SJSA1 (cell line): Measurements from ENCODE around the gene TNNI3K. TPM values are rescaled to one million over a fixed set of nuclear protein-coding genes. Genes with fewer than 3 reads are reported as not detected.
A peak's percentile ranks its signal among the peaks of the same experiment; 100 is the strongest.

Experiments
- DNase-seq, 2 experiments: peaks; one replicate each; pipeline ENCODE4 v3.0.0-alpha.2; 2015 to 2020; ENCODE audit warnings: low spot score in 2 of 2, low read depth in 1 of 2
- H3K27ac ChIP-seq: fragments of 250-450 bp; sonication (Bioruptor Pico); 2 replicates; pipeline ENCODE4 v1.5.1; 2020; ENCODE audit warnings: mild to moderate bottlenecking, moderate library complexity
- H3K27me3 ChIP-seq: fragments of 250-450 bp; sonication (Bioruptor Pico); replicated peaks from 2 replicates; pipeline ENCODE4 v1.5.1; 2020; ENCODE audit warnings: mild to moderate bottlenecking, moderate library complexity
- H3K36me3 ChIP-seq: fragments of 250-450 bp; sonication (Bioruptor Pico); 2 replicates; pipeline ENCODE4 v1.5.1; 2020; ENCODE audit warnings: mild to moderate bottlenecking
- H3K4me1 ChIP-seq: fragments of 250-450 bp; sonication (Bioruptor Pico); replicated peaks from 2 replicates; pipeline ENCODE4 v1.6.1; 2021; ENCODE audit warnings: mild to moderate bottlenecking
- H3K4me3 ChIP-seq: fragments of 250-450 bp; sonication (Bioruptor Pico); 2 replicates; pipeline ENCODE4 v1.5.1; 2020; ENCODE audit warnings: mild to moderate bottlenecking
- H3K9me3 ChIP-seq: fragments of 250-450 bp; sonication (Bioruptor Pico); replicated peaks from 2 replicates; pipeline ENCODE4 v1.5.1; 2020; ENCODE audit warnings: mild to moderate bottlenecking
- total RNA-seq: library from RNA; depleted of rRNA; stranded (reverse); fragments of >200 nt; shearing (Covaris generic); gene quantifications from 2 replicates; pipeline ENCODE4 v1.2.3, GENCODE V29; 2014

TNNI3K gene
- total RNA-seq, 1 experiment from 2014 or later, result not detected

DNA sequence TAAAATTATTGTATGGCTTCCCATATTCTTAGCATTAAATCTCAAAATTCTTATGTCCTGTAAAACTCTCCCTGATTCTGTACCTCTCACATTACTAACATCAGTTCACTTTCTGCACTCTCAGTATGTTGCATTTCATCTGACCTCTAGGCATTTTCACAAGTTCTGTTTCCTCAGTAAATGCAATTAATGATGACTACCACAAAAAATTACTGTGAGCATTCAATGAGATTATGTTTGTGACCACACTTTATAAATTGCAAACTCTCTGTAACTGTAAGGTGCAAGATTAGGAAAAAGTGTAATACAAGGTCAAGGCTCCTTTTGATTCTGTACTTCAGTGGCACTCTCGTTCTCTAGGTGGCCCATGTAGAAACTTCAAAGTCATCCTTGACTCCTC, 216.8 kb downstream of the TNNI3K start:
- Histone ChIP-seq H3K9me3 (no peaks in the 10 kb centered on the region; the same call in 1 of the 2 replicates), H3K4me3 (no peak overlapping the region), H3K27me3 (no peaks in the 10 kb centered on the region), H3K4me1 (no peaks in the 10 kb centered on the region), H3K27ac (no peak overlapping the region), H3K36me3 (no peaks in the 10 kb centered on the region)
- no peak for DNase-seq

DNA sequence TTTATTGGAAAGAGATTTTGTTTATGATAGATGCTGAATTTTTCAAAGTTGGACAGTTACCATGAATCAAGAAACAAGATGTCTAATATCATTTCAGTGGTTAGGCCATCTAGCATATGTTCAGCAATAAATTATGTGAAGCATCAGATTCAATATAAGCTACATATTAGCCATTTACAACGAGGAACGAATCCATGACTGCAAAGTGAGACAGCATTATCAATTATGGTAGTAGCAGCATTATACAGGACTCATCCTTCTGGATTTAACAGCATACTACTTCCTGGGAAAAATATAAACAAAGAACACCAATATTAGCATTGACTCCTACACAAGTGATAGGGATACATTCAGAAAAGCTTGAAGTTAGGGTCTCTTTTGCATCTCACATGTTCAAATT, 218.1 kb downstream of the TNNI3K start:
- no peak overlapping the region for H3K27ac ChIP-seq
- H3K9me3 ChIP-seq, result no peaks in the 10 kb centered on the region; the same call in 1 of the 2 replicates
- no peak for DNase-seq
- H3K4me3 ChIP-seq, result no peak overlapping the region
- no peaks in the 10 kb centered on the region for H3K36me3 ChIP-seq
- no peaks in the 10 kb centered on the region for H3K4me1 ChIP-seq
- no peaks in the 10 kb centered on the region for H3K27me3 ChIP-seq

DNA sequence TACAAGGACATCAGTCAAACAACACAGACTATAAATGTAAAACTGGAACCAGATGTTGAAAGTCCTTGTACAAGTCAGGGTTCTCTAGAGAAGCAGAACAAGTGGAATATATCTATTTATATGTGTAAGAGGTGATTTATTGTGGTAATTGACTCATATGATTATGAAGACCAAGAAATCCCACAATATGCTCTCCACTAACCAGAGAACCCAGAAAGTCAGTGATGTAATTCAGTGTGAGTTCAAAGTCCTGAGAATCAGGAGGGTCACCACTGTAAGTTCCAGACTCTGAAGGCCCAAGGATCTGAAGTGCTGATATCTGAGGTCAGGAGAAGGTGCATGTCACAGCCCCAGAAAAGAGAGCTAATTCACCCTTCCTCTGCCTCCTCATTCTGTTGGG, 220.2 kb downstream of the TNNI3K start:
- no peak for DNase-seq
- H3K4me3 ChIP-seq, result no peak overlapping the region

DNA sequence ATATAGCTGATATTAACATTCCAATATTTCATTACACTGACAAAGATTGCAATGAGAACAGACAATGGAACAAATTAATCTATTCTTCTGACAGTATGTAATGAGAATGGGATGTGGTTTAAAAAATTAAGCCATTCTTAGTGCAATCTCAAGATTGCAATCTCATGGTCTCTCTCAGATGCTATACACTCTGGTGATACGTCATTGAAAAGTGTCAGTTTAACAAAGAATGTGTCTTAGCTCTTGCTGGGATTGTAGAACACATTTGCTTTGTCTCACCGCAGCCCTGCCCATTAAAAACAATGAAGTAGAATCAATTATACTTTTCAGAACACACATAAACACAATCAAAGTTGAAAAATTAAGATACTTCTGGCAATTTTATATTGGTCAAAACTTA, 222.1 kb downstream of the TNNI3K start:
- H3K27ac ChIP-seq, result no peak overlapping the region
- no peaks in the 10 kb centered on the region for H3K9me3 ChIP-seq
- no peak overlapping the region for H3K4me3 ChIP-seq
- H3K36me3 ChIP-seq, result no peaks in the 10 kb centered on the region
- no peak for DNase-seq
- 0 out of 2 replicates have a peak, but pooled peaks cover 3% of the 10 kb centered on the region for H3K27me3 ChIP-seq
- no peaks in the 10 kb centered on the region for H3K4me1 ChIP-seq

More for the DNA sequence above, 220.2 kb downstream of the TNNI3K start:
- no peaks in the 10 kb centered on the region for H3K4me1 ChIP-seq
- no peaks in the 10 kb centered on the region for H3K27me3 ChIP-seq
- H3K27ac ChIP-seq, result no peak overlapping the region
- no peaks in the 10 kb centered on the region; the same call in 1 of the 2 replicates for H3K9me3 ChIP-seq
- no peaks in the 10 kb centered on the region for H3K36me3 ChIP-seq

DNA sequence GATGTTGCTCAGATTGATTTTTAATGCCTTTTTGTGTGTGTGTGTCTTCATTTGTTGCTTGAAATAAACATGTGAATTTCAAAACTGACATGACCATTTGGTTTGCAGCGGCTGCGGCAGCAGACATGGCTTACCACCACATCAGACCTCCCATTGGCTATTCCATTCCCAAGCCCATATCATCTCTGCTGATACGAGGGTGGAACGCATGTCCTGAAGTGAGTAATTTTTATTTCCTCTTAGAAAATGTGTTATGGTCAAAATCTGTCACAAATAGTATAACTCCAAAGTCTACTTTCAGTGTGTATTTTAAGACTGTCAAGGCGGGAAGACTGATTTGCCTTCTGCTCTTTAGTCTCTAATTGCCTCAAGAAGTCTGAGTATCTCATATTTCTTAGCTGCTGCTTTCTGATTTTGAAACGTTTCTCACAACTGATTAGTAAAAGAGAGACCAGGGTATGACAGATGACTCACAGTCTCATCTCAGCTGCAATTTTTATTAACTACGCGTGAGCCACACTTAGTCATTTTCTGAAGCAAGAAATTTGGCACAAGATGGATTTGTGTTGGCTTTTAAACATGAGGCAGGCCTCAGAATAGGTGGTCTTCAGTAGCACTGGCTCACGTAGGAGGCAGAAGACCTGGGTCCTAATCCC, 228.3 kb downstream of the TNNI3K start:
- 0 out of 2 replicates have a peak, but pooled peaks cover 3% of the 10 kb centered on the region for H3K27me3 ChIP-seq
- no peaks in the 10 kb centered on the region for H3K36me3 ChIP-seq
- no peaks in the 10 kb centered on the region for H3K4me1 ChIP-seq
- no peak overlapping the region for H3K27ac ChIP-seq
- DNase-seq, result no peak
- H3K9me3 ChIP-seq, result no peaks in the 10 kb centered on the region
- no peak overlapping the region for H3K4me3 ChIP-seq

DNA sequence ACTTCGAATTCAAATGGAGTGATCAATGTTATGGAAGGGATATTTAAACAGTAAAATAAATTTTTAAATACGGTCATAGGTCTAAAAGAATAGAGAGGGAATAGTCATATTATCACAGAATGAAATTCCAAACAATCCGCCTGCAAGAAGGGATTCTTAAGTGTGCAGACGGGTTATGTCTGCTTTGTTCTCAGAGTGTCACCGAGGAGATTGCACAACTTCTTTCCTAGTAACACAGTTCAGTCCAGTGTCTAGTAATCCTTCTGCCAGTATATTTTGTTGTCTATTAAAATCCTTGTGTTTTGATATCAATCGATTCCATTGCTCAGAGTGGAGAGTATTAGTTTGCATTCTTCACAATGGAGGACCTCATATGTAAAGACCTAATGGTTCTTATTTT, 228.8 kb downstream of the TNNI3K start:
- no peak for DNase-seq
- 0 out of 2 replicates have a peak, but pooled peaks cover 3% of the 10 kb centered on the region for H3K27me3 ChIP-seq
- H3K36me3 ChIP-seq, result no peaks in the 10 kb centered on the region
- H3K4me3 ChIP-seq, result no peak overlapping the region
- H3K9me3 ChIP-seq, result no peaks in the 10 kb centered on the region
- no peaks in the 10 kb centered on the region for H3K4me1 ChIP-seq
- H3K27ac ChIP-seq, result no peak overlapping the region

DNA sequence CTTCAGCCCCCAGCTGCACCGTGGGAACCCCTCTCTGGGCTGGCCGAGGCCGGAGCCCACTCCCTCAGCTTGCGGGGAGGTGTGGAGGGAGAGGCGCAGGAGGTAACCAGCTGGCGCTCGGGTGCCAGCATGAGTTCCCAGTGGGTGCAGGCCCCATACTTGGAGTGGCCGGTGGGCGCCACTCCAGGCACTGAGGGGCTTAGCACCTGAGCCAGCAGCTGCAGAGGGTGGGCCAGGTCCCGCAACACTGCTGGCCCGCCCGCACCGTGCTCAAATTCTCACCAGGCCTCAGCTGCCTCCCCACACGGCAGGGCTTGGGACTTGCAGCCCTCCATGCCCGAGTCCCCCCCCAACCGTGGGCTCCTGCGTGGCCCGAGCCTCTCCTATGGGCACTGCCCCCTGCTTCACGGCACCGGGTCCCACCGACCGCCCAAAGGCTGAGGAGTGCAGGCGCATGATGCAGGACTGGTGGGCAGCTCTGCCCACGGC, 230.1 kb downstream of the TNNI3K start:
- H3K27me3 ChIP-seq, result 0 out of 2 replicates have a peak, but pooled peaks cover 3% of the 10 kb centered on the region
- DNase-seq, result no peak
- no peaks in the 10 kb centered on the region for H3K4me1 ChIP-seq
- no peaks in the 10 kb centered on the region for H3K9me3 ChIP-seq
- no peak overlapping the region for H3K27ac ChIP-seq
- H3K4me3 ChIP-seq, result no peak overlapping the region
- H3K36me3 ChIP-seq, result no peaks in the 10 kb centered on the region

DNA sequence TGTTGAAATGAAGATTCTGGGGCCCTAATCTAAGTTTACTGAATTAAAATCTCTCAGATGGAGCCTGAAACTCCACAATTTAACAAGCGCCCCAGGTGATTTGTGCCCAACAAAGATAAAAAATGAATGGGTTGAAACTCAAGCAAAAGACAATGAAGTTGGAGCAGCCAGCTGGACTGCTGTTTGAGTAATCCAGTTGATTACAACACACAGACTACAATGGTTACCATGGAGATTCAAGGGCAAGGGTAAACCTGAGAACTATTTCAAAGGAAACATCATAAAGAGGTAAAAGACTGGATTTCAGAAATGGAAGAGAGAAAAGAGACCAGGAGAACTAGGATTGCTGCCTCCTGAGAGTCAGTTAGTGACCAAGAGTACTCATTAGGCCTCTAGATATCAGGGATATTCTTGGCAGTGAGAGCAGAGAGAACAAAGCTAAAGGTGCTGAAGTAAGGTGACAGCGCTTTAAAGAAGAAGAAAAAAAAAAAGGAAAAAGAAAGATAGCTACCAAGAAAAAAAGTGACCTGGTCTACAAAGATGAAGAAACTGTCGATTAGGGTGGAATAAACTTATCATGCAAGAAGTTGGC, 232.7 kb downstream of the TNNI3K start:
- Histone ChIP-seq H3K9me3 (no peaks in the 10 kb centered on the region), H3K4me1 (no peaks in the 10 kb centered on the region), H3K36me3 (no peaks in the 10 kb centered on the region), H3K27ac (no peak overlapping the region), H3K4me3 (no peak overlapping the region), H3K27me3 (no peaks in the 10 kb centered on the region)
- DNase-seq, result no peak

DNA sequence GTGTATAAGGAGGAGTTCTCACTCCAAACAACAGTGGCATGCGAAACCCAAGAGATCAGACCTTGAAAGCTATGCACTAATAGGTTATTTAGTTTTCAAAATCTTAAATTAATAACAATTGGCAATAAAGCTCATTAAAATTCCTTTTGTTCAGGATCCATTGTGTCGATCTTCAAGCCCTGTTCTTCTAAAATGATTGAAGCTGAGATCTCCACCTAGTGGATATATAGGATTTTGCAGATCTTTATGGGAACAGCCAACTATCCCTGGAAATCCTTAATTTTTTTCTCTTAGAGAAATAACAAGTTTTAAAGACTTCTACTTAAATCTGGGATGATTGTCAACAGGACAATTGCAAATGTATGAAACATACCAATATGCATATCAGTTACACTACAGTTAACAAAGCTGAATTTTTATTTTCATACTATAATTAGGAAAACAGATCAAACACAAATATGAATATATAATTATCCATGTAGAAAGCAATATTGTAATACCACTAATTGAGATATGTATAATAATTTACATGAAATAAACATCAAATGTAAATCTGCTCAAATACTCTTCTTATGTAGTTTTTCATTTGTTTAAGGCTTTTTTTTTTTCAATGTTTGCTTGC, 233.9 kb downstream of the TNNI3K start:
- DNase-seq, result peak in 1 of 2 experiments; percentile 23
- Histone ChIP-seq H3K27me3 (no peaks in the 10 kb centered on the region), H3K4me3 (no peak overlapping the region), H3K9me3 (no peaks in the 10 kb centered on the region), H3K4me1 (no peaks in the 10 kb centered on the region), H3K27ac (no peak overlapping the region), H3K36me3 (no peaks in the 10 kb centered on the region)

DNA sequence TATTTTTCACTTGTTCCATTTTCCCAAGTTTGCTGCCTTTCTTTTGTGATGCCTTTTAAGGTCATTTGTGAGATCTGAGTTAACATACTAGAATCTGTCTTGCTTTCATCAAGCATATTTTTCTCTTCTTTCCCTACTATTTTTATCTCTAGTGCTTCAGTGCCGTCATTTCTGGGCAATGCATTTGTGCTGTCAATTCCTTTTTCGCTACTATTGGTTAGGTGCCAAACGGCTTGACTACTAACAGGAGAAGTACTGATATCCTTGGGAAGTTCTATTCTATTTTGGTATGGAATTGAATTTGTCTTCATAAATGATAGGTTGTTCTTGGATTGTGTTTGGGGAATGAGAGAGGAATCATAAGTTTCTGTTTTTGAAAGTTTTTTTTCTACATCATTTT, 235.1 kb downstream of the TNNI3K start:
- no peak for DNase-seq

DNA sequence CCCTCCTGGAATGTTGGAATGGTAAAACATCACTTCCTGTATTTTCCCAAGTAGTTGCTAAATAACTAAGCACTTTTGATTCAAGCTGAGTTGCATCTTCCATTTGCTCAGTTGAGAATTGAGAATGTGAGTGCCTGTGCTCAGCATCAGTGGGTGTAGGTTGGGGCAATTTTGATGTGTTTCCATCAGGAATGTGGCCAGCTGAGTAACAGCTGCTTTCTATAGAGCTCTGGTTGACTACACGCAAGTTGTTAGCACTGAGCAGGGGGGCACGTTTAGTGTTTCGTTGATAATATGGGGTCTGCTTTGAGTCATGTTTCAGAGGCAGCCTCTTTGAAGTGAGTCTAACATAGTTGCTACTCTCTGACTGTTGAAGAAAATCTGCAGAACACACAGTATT, 235.7 kb downstream of the TNNI3K start:
- DNase-seq, result no peak
- H3K36me3 ChIP-seq, result no peaks in the 10 kb centered on the region
- H3K4me1 ChIP-seq, result no peaks in the 10 kb centered on the region
- no peaks in the 10 kb centered on the region for H3K27me3 ChIP-seq
- no peak overlapping the region for H3K4me3 ChIP-seq
- H3K27ac ChIP-seq, result no peak overlapping the region
- no peaks in the 10 kb centered on the region for H3K9me3 ChIP-seq

More for the DNA sequence above, 235.1 kb downstream of the TNNI3K start:
- Histone ChIP-seq H3K4me1 (no peaks in the 10 kb centered on the region), H3K27ac (no peak overlapping the region), H3K4me3 (no peak overlapping the region), H3K27me3 (no peaks in the 10 kb centered on the region), H3K36me3 (no peaks in the 10 kb centered on the region), H3K9me3 (no peaks in the 10 kb centered on the region)

DNA sequence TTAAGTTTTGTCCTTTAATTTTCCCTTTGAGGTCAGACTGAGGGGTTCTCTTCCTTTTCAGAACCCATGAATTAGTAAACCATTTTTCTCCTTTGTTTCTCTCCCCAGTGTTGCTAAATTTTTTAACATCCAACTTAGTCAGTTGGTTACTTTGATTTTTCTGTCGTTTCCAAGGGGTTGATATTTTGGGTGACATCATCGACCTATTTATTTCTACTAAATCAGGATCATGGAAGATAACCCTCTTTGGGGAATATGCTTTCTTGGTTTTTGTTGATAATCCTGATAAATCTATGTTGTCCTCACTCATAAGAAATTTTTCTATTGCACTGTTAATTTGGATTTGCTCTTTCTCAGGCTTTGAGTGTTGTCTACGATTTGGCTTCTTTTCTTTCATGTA, 236.3 kb downstream of the TNNI3K start:
- Histone ChIP-seq H3K36me3 (no peaks in the 10 kb centered on the region), H3K27me3 (no peaks in the 10 kb centered on the region), H3K4me3 (no peak overlapping the region), H3K9me3 (no peaks in the 10 kb centered on the region), H3K27ac (no peak overlapping the region), H3K4me1 (no peaks in the 10 kb centered on the region)
- DNase-seq, result no peak

DNA sequence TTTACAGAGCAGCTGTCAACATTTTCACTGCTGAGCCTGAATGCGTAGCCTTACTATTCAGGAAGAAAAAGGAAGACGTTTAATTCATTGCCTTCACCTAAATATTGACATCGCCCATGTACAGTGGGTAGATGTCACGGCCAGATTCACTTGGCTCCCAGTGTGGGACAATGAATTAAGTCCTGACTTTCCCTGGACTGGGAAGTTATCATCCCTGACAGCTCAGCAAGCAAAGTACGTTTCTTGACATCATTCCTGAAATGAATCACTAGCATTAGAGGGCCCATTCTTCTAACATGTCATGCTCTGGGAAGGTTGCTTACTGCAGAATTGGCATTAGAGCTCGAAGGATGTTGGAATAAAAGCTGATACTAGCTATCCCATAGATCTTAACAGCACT, 239.4 kb downstream of the TNNI3K start:
- Histone ChIP-seq H3K36me3 (no peaks in the 10 kb centered on the region), H3K9me3 (no peaks in the 10 kb centered on the region), H3K4me3 (no peak overlapping the region), H3K4me1 (no peaks in the 10 kb centered on the region), H3K27me3 (no peaks in the 10 kb centered on the region), H3K27ac (no peak overlapping the region)
- no peak for DNase-seq

DNA sequence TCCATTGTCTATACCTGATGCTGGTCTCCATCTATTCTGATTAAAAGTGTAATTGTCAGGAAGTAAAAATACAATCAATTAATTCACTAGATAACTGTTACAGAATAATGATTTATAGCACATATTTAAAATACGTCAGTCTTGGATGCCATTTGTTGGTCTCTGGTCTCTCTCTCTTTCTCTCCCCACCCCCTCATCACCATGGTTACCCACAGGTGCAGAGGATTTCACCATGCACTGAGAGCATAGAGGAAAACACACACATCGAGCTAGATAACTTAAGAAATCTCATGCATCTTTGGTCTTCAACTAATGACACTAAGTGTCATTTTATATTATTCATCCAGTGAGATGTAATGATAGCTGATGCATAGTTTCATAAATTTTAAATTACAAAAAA, 243.8 kb downstream of the TNNI3K start:
- DNase-seq, result no peak
- H3K36me3 ChIP-seq, result no peaks in the 10 kb centered on the region
- no peaks in the 10 kb centered on the region for H3K4me1 ChIP-seq
- H3K27me3 ChIP-seq, result no peaks in the 10 kb centered on the region
- no peak overlapping the region for H3K4me3 ChIP-seq
- no peak overlapping the region for H3K27ac ChIP-seq
- H3K9me3 ChIP-seq, result no peaks in the 10 kb centered on the region
